Stimulated activated CD4-positive, alpha-beta T cell treated with anti-CD3 and anti-CD28 coated beads, Interleukin-15, amount 100 ng/mL, for 1 hour (primary cell): Measurements from ENCODE around the gene MAGI1.

Experiments
- DNase-seq, 2 donors: peaks; one replicate each; pipeline ENCODE4 v3.0.0-alpha.2; 2020; ENCODE audit warnings: low read depth in 1 of 2, low spot score in 1 of 2

MAGI1 gene

GRCh38 chr3:65343026-65343425 is 695.7 kb downstream of the MAGI1 start:
- no peak for DNase-seq

- no peak for DNase-seq
These were observed 696.5 kb downstream of the MAGI1 start for GRCh38 chr3:65342084-65342683.

- DNase-seq: no peak
These were observed 699.5 kb downstream of the MAGI1 start for GRCh38 chr3:65339192-65339740.

DNA sequence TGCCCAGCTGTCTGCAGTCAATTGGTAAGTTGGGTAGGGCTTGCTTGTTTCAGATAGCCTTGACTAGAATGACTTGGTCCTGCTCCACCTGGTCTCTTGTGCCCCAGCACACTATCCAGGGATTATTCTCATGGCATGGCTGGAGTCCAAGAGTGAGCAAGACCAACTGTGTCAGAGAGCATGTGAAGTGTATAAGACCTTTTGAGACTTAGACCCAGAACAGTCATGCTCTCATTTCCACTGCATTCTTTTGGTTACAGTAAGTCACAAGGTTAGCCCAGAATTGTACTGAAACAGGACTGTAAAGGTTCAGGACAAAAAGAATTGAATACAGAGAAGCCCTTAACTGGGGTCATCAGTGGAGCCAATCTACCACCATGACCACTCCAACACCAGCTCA is 700.1 kb downstream of the MAGI1 start:
- DNase-seq: no peak

DNA sequence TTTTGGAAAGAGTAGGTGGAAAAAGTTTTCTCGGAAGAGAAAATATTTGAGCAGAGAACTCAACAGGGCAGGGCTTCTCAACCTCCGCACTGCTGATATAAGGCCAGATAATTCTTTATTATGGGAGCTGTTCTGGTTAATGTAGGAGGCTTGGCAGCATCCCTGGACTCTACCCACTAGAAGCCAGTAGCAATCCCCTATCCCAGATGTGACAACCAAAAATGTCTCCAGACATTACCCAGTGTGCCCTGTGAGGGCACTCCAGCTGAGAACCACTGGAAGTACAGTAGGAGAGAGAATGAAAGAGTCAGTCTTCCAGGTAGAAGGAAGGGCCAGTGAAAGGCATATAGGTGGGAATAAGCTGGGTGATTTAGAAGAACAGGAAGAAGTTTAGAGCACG is 703.1 kb downstream of the MAGI1 start:
- no peak for DNase-seq

- DNase-seq: no peak
These were observed 704.6 kb downstream of the MAGI1 start for GRCh38 chr3:65334045-65334665.

DNA sequence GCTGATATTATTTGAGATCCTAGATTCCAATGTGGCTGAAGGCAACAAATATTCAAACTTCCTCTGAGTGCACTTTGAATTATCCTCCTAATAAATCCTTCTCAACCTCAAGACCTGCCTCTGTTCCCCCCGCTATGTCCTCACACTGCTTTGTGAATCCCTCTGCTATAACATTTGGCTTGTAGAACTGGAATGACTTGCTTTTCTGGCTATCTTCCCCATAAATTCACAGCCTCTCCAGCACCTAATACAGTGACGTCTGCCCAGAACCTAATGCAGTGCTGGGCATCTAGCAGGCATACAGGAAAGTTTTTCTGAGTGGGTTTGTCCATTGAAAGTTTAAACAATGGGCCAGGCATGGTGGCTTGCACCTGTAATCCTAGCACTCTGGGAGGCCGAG is 707.0 kb downstream of the MAGI1 start:
- DNase-seq: no peak

GRCh38 chr3:65330072-65330471 is 708.6 kb downstream of the MAGI1 start:
- no peak for DNase-seq

DNA sequence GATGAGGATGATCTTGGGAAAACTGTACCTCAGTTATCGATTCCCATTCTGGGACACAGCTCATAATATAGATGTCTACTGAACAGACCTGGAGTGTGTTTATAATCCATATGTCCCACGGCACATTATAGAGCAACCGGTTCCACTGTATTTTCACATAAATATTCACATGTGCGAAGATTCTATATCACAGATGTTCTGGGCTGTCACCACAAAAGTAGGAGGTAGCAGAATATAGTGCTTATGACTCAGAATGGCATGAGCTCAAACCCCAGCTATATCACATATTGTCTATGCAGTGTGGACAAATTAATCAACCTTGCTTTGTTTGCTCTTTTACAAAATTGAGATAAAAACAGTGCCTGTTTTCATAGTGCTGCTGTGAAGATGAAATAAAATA is 710.6 kb downstream of the MAGI1 start:
- no peak for DNase-seq

DNA sequence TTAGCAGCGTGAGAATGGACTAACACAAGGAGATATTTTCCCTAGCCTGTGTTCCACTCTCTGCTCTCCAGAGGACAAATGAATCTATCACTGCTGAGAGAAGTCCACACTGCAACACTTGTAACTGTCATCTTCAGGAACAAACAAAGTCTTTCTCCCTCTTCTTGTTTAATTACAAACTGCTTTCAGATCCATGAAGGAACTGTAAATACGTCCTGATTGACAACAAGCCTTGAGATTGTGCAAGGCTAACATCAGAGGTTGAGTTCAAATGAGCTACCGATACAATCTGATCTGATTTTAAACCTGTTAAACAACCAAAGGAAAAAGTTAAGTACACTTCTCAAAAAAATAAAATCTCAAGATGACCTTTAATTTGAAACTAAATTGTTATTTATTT is 712.1 kb downstream of the MAGI1 start:
- no peak for DNase-seq

DNA sequence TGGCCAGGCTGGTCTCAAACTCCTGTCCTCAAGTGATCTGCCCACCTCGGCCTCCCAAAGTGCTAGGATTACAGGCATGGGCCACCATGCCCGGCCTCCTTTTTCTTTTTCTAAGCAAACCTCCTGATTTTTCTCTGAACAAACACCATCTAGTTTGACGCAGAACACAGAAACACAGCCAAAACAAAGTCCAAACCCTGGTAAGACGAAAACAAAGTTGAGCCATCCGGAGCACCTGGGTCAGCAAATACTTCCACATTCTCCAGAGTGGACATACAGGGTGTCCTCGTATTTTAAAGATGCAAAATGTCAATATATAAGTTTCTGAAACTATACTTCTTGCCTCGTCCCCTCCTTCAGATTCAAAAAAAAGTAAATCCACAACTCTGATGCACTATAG is 715.8 kb downstream of the MAGI1 start:
- no peak for DNase-seq

DNA sequence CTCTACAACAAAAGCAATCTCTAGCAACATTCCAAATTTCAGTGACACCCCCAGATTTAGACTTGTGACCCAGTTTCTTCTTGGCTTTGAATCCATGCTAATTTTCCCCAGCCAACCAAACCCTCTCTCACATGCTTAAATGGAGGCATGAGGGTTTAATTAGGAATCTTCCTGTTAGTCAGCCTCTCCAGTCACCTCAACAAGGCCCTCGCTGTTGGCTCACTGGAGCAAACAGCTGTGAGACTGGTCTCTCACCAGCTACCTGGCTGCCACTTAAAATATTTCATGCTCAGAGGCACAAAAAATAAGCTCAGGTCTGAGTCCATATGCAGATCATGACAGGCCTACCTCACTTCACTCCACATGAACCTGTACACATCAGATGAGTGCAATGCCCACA is 720.5 kb downstream of the MAGI1 start:
- DNase-seq: no peak

GRCh38 chr3:65314916-65315315 is 723.8 kb downstream of the MAGI1 start:
- no peak for DNase-seq

GRCh38 chr3:65314269-65314668 is 724.4 kb downstream of the MAGI1 start:
- no peak for DNase-seq

DNA sequence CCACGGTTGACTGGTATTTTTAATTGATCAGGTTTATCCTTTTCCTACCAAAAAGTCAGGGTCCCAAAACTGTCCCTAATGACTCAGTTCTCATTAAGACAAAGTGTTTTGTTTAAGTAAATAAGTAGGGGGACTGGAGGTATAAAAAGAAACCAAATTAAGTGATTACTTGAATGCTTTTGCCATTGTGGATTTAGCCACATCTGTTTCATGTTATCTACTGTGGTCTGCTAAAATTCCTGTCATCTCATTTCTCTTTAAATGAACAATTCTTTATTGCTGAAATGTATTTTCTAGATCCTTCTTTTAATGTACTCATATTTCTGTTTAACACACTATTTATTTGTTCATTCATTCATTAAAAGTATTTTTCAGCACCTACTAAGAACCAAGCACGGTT is 725.1 kb downstream of the MAGI1 start:
- no peak for DNase-seq

- DNase-seq: no peak
These were observed 732.9 kb downstream of the MAGI1 start for GRCh38 chr3:65305836-65306235.
